Panc1 (cell line): ENCODE measurements around the gene PGAM2. TPM values are rescaled to one million over a fixed set of nuclear protein-coding genes. Genes with fewer than 3 reads are reported as not detected.
A peak's percentile ranks its signal among the peaks of the same experiment; 100 is the strongest.

Source experiments
- ATAC-seq: fragments of 200-7000 bp; cut with Tn5 transposase; 2 replicates; pipeline ENCODE4 v1.9.1; 2020; ENCODE audit warnings: mild to moderate bottlenecking, moderate library complexity
- BruUV-seq: library from RNA; stranded (reverse); fragments of 400-500 nt; replicated peaks from 2 replicates; lab custom pipeline; 2021; lab: Mats Ljungman, UMichigan
- CTCF ChIA-PET: fragments of 300-600 bp; sonication (Branson Sonifier 250); formaldehyde crosslinking; loops from one replicate; lab custom pipeline; 2022; ENCODE audit warnings: antibody characterized with exemption; lab: Charles Lee
- POLR2A ChIA-PET: fragments of 300-600 bp; sonication (Branson Sonifier 250); formaldehyde crosslinking; loops from one replicate; lab custom pipeline; 2022; ENCODE audit warnings: antibody characterized with exemption; lab: Charles Lee
- DNase-seq: peaks from one replicate; pipeline ENCODE4 v3.0.0-alpha.2; 2010; ENCODE audit warnings: low read depth, low spot score
- H3K27ac ChIP-seq: 2 replicates; pipeline ENCODE4 v1.5.1; 2011; ENCODE audit warnings: mild to moderate bottlenecking, low read length, inconsistent platforms
- H3K27me3 ChIP-seq: fragments of 200-500 bp; sonication (Bioruptor generic); 2 replicates; pipeline ENCODE4 v1.6.0; 2014; ENCODE audit warnings: low read length, inconsistent platforms; ENCODE audit not compliant: control insufficient read depth, insufficient read depth
- H3K36me3 ChIP-seq: fragments of 200-500 bp; sonication (Bioruptor generic); 2 replicates; pipeline ENCODE4 v1.5.1; 2014; ENCODE audit warnings: inconsistent platforms, mild to moderate bottlenecking, low read length, moderate library complexity; ENCODE audit not compliant: control insufficient read depth, insufficient read depth
- H3K4me1 ChIP-seq: 2 replicates; pipeline ENCODE4 v1.5.1; 2011; ENCODE audit warnings: inconsistent platforms, mild to moderate bottlenecking, low read length, moderate library complexity; ENCODE audit not compliant: control insufficient read depth, insufficient read depth
- H3K4me3 ChIP-seq, 2 experiments: 2 replicates each; pipeline ENCODE4 v1.5.1; 2011 to 2012; ENCODE audit warnings: low read depth in 2 of 2, low read length in 2 of 2, mild to moderate bottlenecking in 2 of 2, inconsistent platforms in 1 of 2, moderate library complexity in 1 of 2
- H3K9me3 ChIP-seq: fragments of 200-500 bp; sonication (Bioruptor generic); 2 replicates; pipeline ENCODE4 v1.5.1; 2014; ENCODE audit warnings: low read depth, mild to moderate bottlenecking, inconsistent platforms, low read length, moderate library complexity; ENCODE audit not compliant: control insufficient read depth, insufficient read depth
- CTCF ChIP-seq: fragments of 450-650 bp; IDR thresholded peaks from 2 replicates; pipeline ENCODE4 v1.5.1; 2017; ENCODE audit warnings: mild to moderate bottlenecking
- POLR2AphosphoS5 ChIP-seq: IDR thresholded peaks from 2 replicates; pipeline ENCODE4 v1.6.1; 2012; ENCODE audit warnings: mild to moderate bottlenecking, low read depth, low read length, moderate library complexity
- REST ChIP-seq, 2 experiments: IDR thresholded peaks; 2 replicates each; pipeline ENCODE4 v1.6.1; 2011 to 2012; ENCODE audit warnings: low read depth in 2 of 2, control low read depth in 1 of 2, low read length in 1 of 2, mild to moderate bottlenecking in 1 of 2, moderate library complexity in 1 of 2; ENCODE audit not compliant: insufficient read depth in 1 of 2
- SIN3A ChIP-seq: IDR thresholded peaks from 2 replicates; pipeline ENCODE4 v1.6.1; 2012; ENCODE audit warnings: low read depth, mild to moderate bottlenecking, low read length, moderate library complexity, borderline replicate concordance; ENCODE audit not compliant: insufficient read depth
- TCF7L2 ChIP-seq: IDR thresholded peaks from 2 replicates; pipeline ENCODE4 v1.6.1; 2011; ENCODE audit warnings: mild to moderate bottlenecking, low read depth, low read length, inconsistent platforms
- in situ Hi-C: cut with HindIII; loops from 2 replicates; pipeline ENCODE4 v1.10.0; 2016; ENCODE audit warnings: low sequenced_read_pairs, low pct_unique_long_range_greater_than_20kb
- intact Hi-C: fragments of 100-400 bp; cut with micrococcal nuclease; formaldehyde crosslinking; loops from one replicate; pipeline ENCODE4 v1.10.0; 2022; ENCODE audit not compliant: unreplicated experiment
- total RNA-seq: library from RNA; stranded (reverse); gene quantifications from one replicate; pipeline ENCODE4 v1.2.1, GENCODE V29; 2021; ENCODE audit not compliant: unreplicated experiment

PGAM2 gene
- total RNA-seq, 1 experiment from 2014 or later, result 1.3 TPM

GRCh38 chr7:44068054-44068453 lies 2.7 kb upstream of the PGAM2 start:
- Histone ChIP-seq H3K36me3 (no peaks in the 10 kb centered on the region), H3K27ac (no peak overlapping the region), H3K4me3 (no peak overlapping the region), H3K27me3 (no peaks in the 10 kb centered on the region), H3K9me3 (no peaks in the 10 kb centered on the region), H3K4me1 (peaks cover 10% of the 10 kb centered on the region)
- TF ChIP-seq TCF7L2, result no peak
- no peak; the same call in 1 of the 2 replicates for TF ChIP-seq POLR2AphosphoS5
- no peak for TF ChIP-seq SIN3A
- TF ChIP-seq REST (IDR thresholded peaks at IDR 0.05; ENCODE audit: insufficient read depth in 1 of 2, low read depth in 2 of 2, low read length in 1 of 2), result no peak
- no peak for TF ChIP-seq CTCF
- in situ Hi-C loops (no loop called here), intact Hi-C loops (no loop called here)
- no peak for DNase-seq
- BruUV-seq, result no TSS peak
- POLR2A ChIA-PET, result no interaction called here
- ATAC-seq, result no peak
- CTCF ChIA-PET, result interaction anchor here (1.0 kb wide), 1 partner anchor 48 kb away, joined by 3 read pairs; no protein-coding TSS in a partner anchor

- no TSS peak for BruUV-seq
- in situ Hi-C loops, result no loop called here
- intact Hi-C loops, result no loop called here
- no peaks in the 10 kb centered on the region for H3K27me3 ChIP-seq
- H3K36me3 ChIP-seq, result no peaks in the 10 kb centered on the region
- ChIA-PET CTCF (interaction anchor here (1.0 kb wide), 1 partner anchor 47 kb away, joined by 3 read pairs; no protein-coding TSS in a partner anchor), POLR2A (interaction anchor here (0.5 kb wide), 1 partner anchor 160 kb away, joined by 4 read pairs; no protein-coding TSS in a partner anchor)
- DNase-seq, result no peak
- H3K4me3 ChIP-seq, result no peak overlapping the region
- TF ChIP-seq TCF7L2, result no peak
- 0 out of 2 replicates have a peak, but pooled peaks have one; percentile 42 for TF ChIP-seq SIN3A
- TF ChIP-seq POLR2AphosphoS5, result peak; percentile 10
- no peak for TF ChIP-seq REST (IDR thresholded peaks at IDR 0.05; ENCODE audit: insufficient read depth in 1 of 2, low read depth in 2 of 2, low read length in 1 of 2)
- no peak for TF ChIP-seq CTCF
- H3K9me3 ChIP-seq, result no peaks in the 10 kb centered on the region
- no peak overlapping the region for H3K27ac ChIP-seq
- 0 out of 2 replicates have a peak, but pooled peaks have one; percentile 8 for ATAC-seq
- peaks cover 11% of the 10 kb centered on the region for H3K4me1 ChIP-seq
Observed at GRCh38 chr7:44067064-44067951, 1.9 kb upstream of the PGAM2 start.
